ENCODE results near the gene ID1. TPM values are rescaled to one million over a fixed set of nuclear protein-coding genes. Genes with fewer than 3 reads are reported as not detected.

Gene ID1
- polyA plus RNA-seq, 1 donor from 2014 or later, result 30.6 TPM

DNA sequence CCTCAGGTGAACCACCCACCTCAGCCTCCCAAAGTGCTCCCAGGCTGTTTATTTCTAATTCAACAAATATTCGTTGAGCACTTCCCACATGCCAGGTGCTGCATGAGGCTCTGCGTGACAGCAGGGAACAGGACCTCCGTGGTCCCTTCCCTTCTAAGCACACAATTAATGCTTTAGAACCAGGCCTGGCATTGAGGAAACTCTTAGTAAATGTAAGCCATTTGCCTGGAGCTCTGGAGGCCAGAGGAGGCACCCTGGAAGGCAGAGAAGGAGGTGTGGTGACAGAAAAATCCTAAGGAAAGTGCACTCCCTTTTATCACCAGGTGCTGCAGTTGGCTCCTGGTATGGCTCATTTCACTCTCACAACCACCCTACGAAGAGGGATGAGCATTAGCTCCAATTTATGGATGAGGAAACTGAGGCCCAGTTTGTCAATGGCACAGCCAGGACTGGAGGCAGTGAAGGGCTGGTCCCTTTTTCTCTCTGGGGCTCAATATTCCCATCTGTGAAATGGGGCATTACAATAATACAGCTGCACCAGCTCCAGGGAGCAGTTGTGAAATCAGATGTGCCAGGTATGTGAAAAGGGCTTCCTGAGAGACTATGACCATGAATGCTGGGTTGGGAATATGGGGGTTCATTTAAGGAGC, 8.1 kb upstream of the ID1 start:
- Histone ChIP-seq H3K36me3 (ENCODE audit: insufficient read depth, low read length) (no peaks in the 10 kb centered on the region), H3K27ac (ENCODE audit: low read length) (no peak overlapping the region), H3F3A (ENCODE audit: insufficient read depth, low read length, poor library complexity, severe bottlenecking) (no peaks in the 10 kb centered on the region), H3K9me3 (ENCODE audit: low read length) (no peaks in the 10 kb centered on the region), H3K79me2 (replicated peaks; ENCODE audit: insufficient read depth, low read length) (no peaks in the 10 kb centered on the region), H3K9me2 (ENCODE audit: insufficient read depth, low read length) (no peaks in the 10 kb centered on the region), H3K9ac (ENCODE audit: low read length) (no peak overlapping the region), H3K4me3 (ENCODE audit: low read length) (no peak overlapping the region), H3K4me2 (ENCODE audit: low read length) (no peak overlapping the region), H3K27me3 (ENCODE audit: insufficient read depth, low read depth, low read length) (no peaks in the 10 kb centered on the region), H2AFZ (ENCODE audit: low read depth, low read length) (no peak overlapping the region), H4K20me1 (ENCODE audit: insufficient read depth) (no peaks in the 10 kb centered on the region)
- TF ChIP-seq EZH2 (IDR thresholded peaks at IDR 0.05; ENCODE audit: borderline replicate concordance, insufficient read depth, low read length, poor library complexity, severe bottlenecking) (no peak), TAF1 (IDR thresholded peaks at IDR 0.05; ENCODE audit: low read depth) (no peak), EP300 (conservative IDR thresholded peaks at IDR 0.05; ENCODE audit: poor library complexity, severe bottlenecking) (no peak), RAD21 (conservative IDR thresholded peaks at IDR 0.05) (no peak), SMC3 (conservative IDR thresholded peaks at IDR 0.05; ENCODE audit: poor library complexity) (no peak), MXI1 (conservative IDR thresholded peaks at IDR 0.05; ENCODE audit: poor library complexity, severe bottlenecking) (no peak), POLR2AphosphoS5 (IDR thresholded peaks at IDR 0.05) (no peak)
- TF ChIP-seq, protein P1, sequence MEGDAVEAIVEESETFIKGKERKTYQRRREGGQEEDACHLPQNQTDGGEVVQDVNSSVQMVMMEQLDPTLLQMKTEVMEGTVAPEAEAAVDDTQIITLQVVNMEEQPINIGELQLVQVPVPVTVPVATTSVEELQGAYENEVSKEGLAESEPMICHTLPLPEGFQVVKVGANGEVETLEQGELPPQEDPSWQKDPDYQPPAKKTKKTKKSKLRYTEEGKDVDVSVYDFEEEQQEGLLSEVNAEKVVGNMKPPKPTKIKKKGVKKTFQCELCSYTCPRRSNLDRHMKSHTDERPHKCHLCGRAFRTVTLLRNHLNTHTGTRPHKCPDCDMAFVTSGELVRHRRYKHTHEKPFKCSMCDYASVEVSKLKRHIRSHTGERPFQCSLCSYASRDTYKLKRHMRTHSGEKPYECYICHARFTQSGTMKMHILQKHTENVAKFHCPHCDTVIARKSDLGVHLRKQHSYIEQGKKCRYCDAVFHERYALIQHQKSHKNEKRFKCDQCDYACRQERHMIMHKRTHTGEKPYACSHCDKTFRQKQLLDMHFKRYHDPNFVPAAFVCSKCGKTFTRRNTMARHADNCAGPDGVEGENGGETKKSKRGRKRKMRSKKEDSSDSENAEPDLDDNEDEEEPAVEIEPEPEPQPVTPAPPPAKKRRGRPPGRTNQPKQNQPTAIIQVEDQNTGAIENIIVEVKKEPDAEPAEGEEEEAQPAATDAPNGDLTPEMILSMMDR (IDR thresholded peaks at IDR 0.05; ENCODE audit: poor library complexity, severe bottlenecking), result no peak
- TF ChIP-seq, protein P2, sequence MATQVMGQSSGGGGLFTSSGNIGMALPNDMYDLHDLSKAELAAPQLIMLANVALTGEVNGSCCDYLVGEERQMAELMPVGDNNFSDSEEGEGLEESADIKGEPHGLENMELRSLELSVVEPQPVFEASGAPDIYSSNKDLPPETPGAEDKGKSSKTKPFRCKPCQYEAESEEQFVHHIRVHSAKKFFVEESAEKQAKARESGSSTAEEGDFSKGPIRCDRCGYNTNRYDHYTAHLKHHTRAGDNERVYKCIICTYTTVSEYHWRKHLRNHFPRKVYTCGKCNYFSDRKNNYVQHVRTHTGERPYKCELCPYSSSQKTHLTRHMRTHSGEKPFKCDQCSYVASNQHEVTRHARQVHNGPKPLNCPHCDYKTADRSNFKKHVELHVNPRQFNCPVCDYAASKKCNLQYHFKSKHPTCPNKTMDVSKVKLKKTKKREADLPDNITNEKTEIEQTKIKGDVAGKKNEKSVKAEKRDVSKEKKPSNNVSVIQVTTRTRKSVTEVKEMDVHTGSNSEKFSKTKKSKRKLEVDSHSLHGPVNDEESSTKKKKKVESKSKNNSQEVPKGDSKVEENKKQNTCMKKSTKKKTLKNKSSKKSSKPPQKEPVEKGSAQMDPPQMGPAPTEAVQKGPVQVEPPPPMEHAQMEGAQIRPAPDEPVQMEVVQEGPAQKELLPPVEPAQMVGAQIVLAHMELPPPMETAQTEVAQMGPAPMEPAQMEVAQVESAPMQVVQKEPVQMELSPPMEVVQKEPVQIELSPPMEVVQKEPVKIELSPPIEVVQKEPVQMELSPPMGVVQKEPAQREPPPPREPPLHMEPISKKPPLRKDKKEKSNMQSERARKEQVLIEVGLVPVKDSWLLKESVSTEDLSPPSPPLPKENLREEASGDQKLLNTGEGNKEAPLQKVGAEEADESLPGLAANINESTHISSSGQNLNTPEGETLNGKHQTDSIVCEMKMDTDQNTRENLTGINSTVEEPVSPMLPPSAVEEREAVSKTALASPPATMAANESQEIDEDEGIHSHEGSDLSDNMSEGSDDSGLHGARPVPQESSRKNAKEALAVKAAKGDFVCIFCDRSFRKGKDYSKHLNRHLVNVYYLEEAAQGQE (IDR thresholded peaks at IDR 0.05; ENCODE audit: borderline replicate concordance), result no peak

- Histone ChIP-seq H3K27ac (ENCODE audit: low read length) (no peak overlapping the region), H3K79me2 (replicated peaks; ENCODE audit: insufficient read depth, low read length) (no peaks in the 10 kb centered on the region), H3F3A (ENCODE audit: insufficient read depth, low read length, poor library complexity, severe bottlenecking) (no peaks in the 10 kb centered on the region), H3K36me3 (ENCODE audit: insufficient read depth, low read length) (no peaks in the 10 kb centered on the region), H3K27me3 (ENCODE audit: insufficient read depth, low read depth, low read length) (no peaks in the 10 kb centered on the region), H4K20me1 (ENCODE audit: insufficient read depth) (no peaks in the 10 kb centered on the region), H2AFZ (ENCODE audit: low read depth, low read length) (no peak overlapping the region), H3K4me3 (ENCODE audit: low read length) (no peak overlapping the region), H3K9me3 (ENCODE audit: low read length) (no peaks in the 10 kb centered on the region), H3K4me2 (ENCODE audit: low read length) (no peak overlapping the region), H3K9ac (ENCODE audit: low read length) (no peak overlapping the region), H3K9me2 (ENCODE audit: insufficient read depth, low read length) (no peaks in the 10 kb centered on the region)
- TF ChIP-seq EP300 (conservative IDR thresholded peaks at IDR 0.05; ENCODE audit: poor library complexity, severe bottlenecking), result no peak
- no peak for TF ChIP-seq TAF1 (IDR thresholded peaks at IDR 0.05; ENCODE audit: low read depth)
- no peak for TF ChIP-seq EZH2 (IDR thresholded peaks at IDR 0.05; ENCODE audit: borderline replicate concordance, insufficient read depth, low read length, poor library complexity, severe bottlenecking)
- TF ChIP-seq, protein P1 (IDR thresholded peaks at IDR 0.05; ENCODE audit: poor library complexity, severe bottlenecking), result no peak
- TF ChIP-seq, protein P2 (IDR thresholded peaks at IDR 0.05; ENCODE audit: borderline replicate concordance), result no peak
- no peak for TF ChIP-seq POLR2AphosphoS5 (IDR thresholded peaks at IDR 0.05)
- no peak for TF ChIP-seq SMC3 (conservative IDR thresholded peaks at IDR 0.05; ENCODE audit: poor library complexity)
- TF ChIP-seq MXI1 (conservative IDR thresholded peaks at IDR 0.05; ENCODE audit: poor library complexity, severe bottlenecking), result no peak
- TF ChIP-seq RAD21 (conservative IDR thresholded peaks at IDR 0.05), result no peak
Observed at GRCh38 chr20:31597481-31597855, 7.6 kb upstream of the ID1 start.

Data from neural cell (in vitro differentiated cells).